ENCODE results near the gene FNDC3B. TPM values are rescaled to one million over a fixed set of nuclear protein-coding genes. Genes with fewer than 3 reads are reported as not detected.

The FNDC3B gene
- total and polyA plus RNA-seq, 2 of the 8 experiments (the other 6 are each of a cell fraction or from before 2014, with no cell fraction given): 14.1 to 44.4 TPM

- H2AFZ ChIP-seq (ENCODE audit: low read length): no peak overlapping the region
- TF ChIP-seq EGR1 (IDR thresholded peaks at IDR 0.05; ENCODE audit: borderline replicate concordance, low read depth, low read length) (peak; percentile 11; the same call in 1 of the 2 replicates), JUND (IDR thresholded peaks at IDR 0.05; ENCODE audit: low read length) (no peak), PHF8 (conservative IDR thresholded peaks at IDR 0.05; ENCODE audit: low read depth, low read length) (peak; percentile 43; the same call in 1 of the 2 replicates), POLR2A (IDR thresholded peaks at IDR 0.05; ENCODE audit: control extremely low read depth in 1 of 2, low read depth in 2 of 2, low read length in 2 of 2) (peak in 1 of 2 experiments; percentile 25; a peak in 1 of 3 replicates), POLR2AphosphoS5 (IDR thresholded peaks at IDR 0.05; ENCODE audit: low read depth, low read length) (0 out of 2 replicates have a peak, but pooled peaks have one; percentile 29), KDM1A (IDR thresholded peaks at IDR 0.05; ENCODE audit: borderline replicate concordance, low read length) (no peak), CBX5 (IDR thresholded peaks at IDR 0.05; ENCODE audit: low read depth, low read length) (no peak), KDM4A (IDR thresholded peaks at IDR 0.05; ENCODE audit: low read depth, low read length, severe bottlenecking) (peak; percentile 79), TEAD4 (IDR thresholded peaks at IDR 0.05; ENCODE audit: low read depth, low read length) (peak; percentile 63), CBX8 (IDR thresholded peaks at IDR 0.05; ENCODE audit: borderline replicate concordance, low read depth, low read length) (no peak)
- TF ChIP-seq, protein P1, sequence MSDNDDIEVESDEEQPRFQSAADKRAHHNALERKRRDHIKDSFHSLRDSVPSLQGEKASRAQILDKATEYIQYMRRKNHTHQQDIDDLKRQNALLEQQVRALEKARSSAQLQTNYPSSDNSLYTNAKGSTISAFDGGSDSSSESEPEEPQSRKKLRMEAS (IDR thresholded peaks at IDR 0.05): no peak
These were observed 951 bp downstream of the FNDC3B start for GRCh38 chr3:172040078-172040980.

More at GRCh38 chr3:172040078-172040980, 951 bp downstream of the FNDC3B start:
- POLR2A ChIA-PET (ENCODE audit: partially characterized antibody): interaction anchor here (0.9 to 1.9 kb wide), 10 partner anchors 11 to 138 kb away, joined by 3 to 6 read pairs (median 4); no protein-coding TSS in a partner anchor
- Histone ChIP-seq H4K91ac (replicated peaks; ENCODE audit: insufficient read length, low read length) (no peak overlapping the region), H2BK20ac (ENCODE audit: low read length) (no peak overlapping the region), H3K4me3 (ENCODE audit: extremely low read depth in 1 of 4, insufficient read depth in 2 of 4, low read depth in 3 of 4, low read length in 4 of 4) (peak overlapping the region; percentile 74 to 98 (median 84)), H3K79me2 (ENCODE audit: control insufficient read depth in 1 of 2, insufficient read depth in 2 of 2, low read length in 2 of 2) (peaks cover 10 to 48% of the 10 kb centered on the region in 2 experiments), H3K23ac (ENCODE audit: insufficient read length) (no peak overlapping the region), H3K79me1 (ENCODE audit: low read depth, low read length) (no peaks in the 10 kb centered on the region; the same call in 1 of the 2 replicates), H2BK15ac (ENCODE audit: low read length) (no peak overlapping the region), H3K4me1 (replicated peaks in 1 of 4; ENCODE audit: control insufficient read depth in 3 of 4, insufficient read depth in 4 of 4, low read length in 3 of 4) (peaks cover 0 to 7% (median under 1%) of the 10 kb centered on the region in 4 experiments; a peak in 2 of 7 replicates), H3K9me3 (ENCODE audit: insufficient read depth in 2 of 2, low read depth in 1 of 2, low read length in 1 of 2) (no peaks in the 10 kb centered on the region), H3K18ac (ENCODE audit: extremely low read depth, low read length) (peak overlapping the region; percentile 32; the same call in 1 of the 2 replicates), H2BK12ac (ENCODE audit: low read depth, low read length) (no peak overlapping the region), H3K23me2 (ENCODE audit: low read depth, low read length) (no peaks in the 10 kb centered on the region), H3K36me3 (ENCODE audit: control insufficient read depth in 2 of 4, insufficient read depth in 4 of 4, low read length in 3 of 4) (0 out of 8 replicates have a peak, but pooled peaks cover 0 to 3% (median 0%) of the 10 kb centered on the region in 4 experiments), H4K5ac (ENCODE audit: insufficient read length, low read depth, low read length) (peak overlapping the region; percentile 59), H3K4me2 (ENCODE audit: insufficient read depth in 1 of 2, low read depth in 2 of 2, low read length in 2 of 2) (peak overlapping the region; percentile 64 to 79), H4K8ac (ENCODE audit: extremely low read depth, insufficient read depth, low read length) (peak overlapping the region; percentile 94), H2AK5ac (ENCODE audit: low read depth, low read length) (no peak overlapping the region), H2BK5ac (ENCODE audit: low read depth, low read length) (peak overlapping the region; percentile 87; the same call in 1 of the 2 replicates), H3K27me3 (replicated peaks in 1 of 4; ENCODE audit: control insufficient read depth in 3 of 4, extremely low read depth in 1 of 4, insufficient read depth in 3 of 4, low read length in 3 of 4) (no peaks in the 10 kb centered on the region), H3K27ac (ENCODE audit: low read depth, low read length) (peak overlapping the region; percentile 75; the same call in 1 of the 2 replicates), H3K4ac (replicated peaks; ENCODE audit: insufficient read length, low read depth, low read length) (no peak overlapping the region), H2BK120ac (replicated peaks; ENCODE audit: low read depth, low read length) (no peak overlapping the region), H3K9ac (replicated peaks in 1 of 4; ENCODE audit: extremely low read depth in 1 of 4, low read depth in 3 of 4, low read length in 3 of 4) (peak overlapping the region; percentile 75 to 97 (median 86)), H4K20me1 (replicated peaks in 1 of 2; ENCODE audit: control insufficient read depth in 1 of 2, insufficient read depth in 2 of 2, low read length in 2 of 2) (peaks cover 1 to 2% of the 10 kb centered on the region in 2 experiments), H3K14ac (ENCODE audit: insufficient read length) (no peak overlapping the region), H3K56ac (replicated peaks; ENCODE audit: insufficient read length, low read depth, low read length) (no peak overlapping the region)
- no peak for FAIRE-seq
- WGBS, 2 experiments (ENCODE audit: extremely low coverage in 1 of 2, insufficient coverage in 1 of 2, insufficient read length in 1 of 2, insufficient replicate concordance in 2 of 2, low coverage in 1 of 2, low lambda C conversion rate in 2 of 2, missing lambda C conversion rate in 1 of 2): 4% methylated on average over 22 of the region's 103 CpGs; no CpG with 5 or more reads in 1 of the 2 experiments
- DNase-seq (ENCODE audit: low read depth in 1 of 2, low spot score in 2 of 2): peak in 1 of 2 experiments; percentile 76
- CTCF ChIA-PET (ENCODE audit: partially characterized antibody): interaction anchor here (0.9 to 1.7 kb wide), 4 partner anchors 67 to 226 kb away, joined by 3 to 4 read pairs (median 4); no protein-coding TSS in a partner anchor
